Thyroid gland (tissue), 4 donors: ENCODE measurements around the gene ZNF587. TPM values are rescaled to one million over a fixed set of nuclear protein-coding genes. Genes with fewer than 3 reads are reported as not detected.
"Not testable (repeated sequence)": the region's sequence is repeated elsewhere in the genome, so short reads cannot be mapped to it uniquely, and the experiment has no call there.

ENCODE experiments used
- DNase-seq, 2 donors: peaks; one replicate each; pipeline ENCODE4 v3.0.0-alpha.2; 2019
- H3K27ac ChIP-seq, 3 donors: fragments of 200-600 bp; sonication (generic); 1 replicate in 2 of 3; 2 replicates in 1 of 3; pipeline ENCODE4 v1.5.1; 2016 to 2019; ENCODE audit warnings: mild to moderate bottlenecking in 1 of 3, moderate library complexity in 1 of 3
- H3K27me3 ChIP-seq: fragments of 200-600 bp; sonication (generic); one replicate; pipeline ENCODE4 v1.5.1; 2019
- H3K36me3 ChIP-seq, 2 donors: fragments of 200-600 bp; sonication (generic); one replicate each; pipeline ENCODE4 v1.5.1; 2016 to 2019
- H3K4me1 ChIP-seq, 2 donors: fragments of 200-600 bp; sonication (generic); one replicate each; pipeline ENCODE4 v1.5.1; 2017 to 2019
- H3K4me3 ChIP-seq, 3 donors: fragments of 200-600 bp; sonication (generic); replicated peaks in 1 of 3; 1 replicate in 2 of 3; 2 replicates in 1 of 3; pipeline ENCODE4 v1.5.1; 2016; ENCODE audit warnings: mild to moderate bottlenecking in 1 of 3
- H3K9me3 ChIP-seq: fragments of 200-600 bp; sonication (generic); one replicate; pipeline ENCODE4 v1.5.1; 2017
- CTCF ChIP-seq, 6 experiments: fragments of 200-600 bp in 3 of 6; fragments of 450-650 bp in 3 of 6; sonication (generic) in 3 of 6; IDR thresholded peaks; one replicate each; pipeline ENCODE4 v1.5.1; 2016 to 2019; ENCODE audit warnings: antibody characterized with exemption in 6 of 6, mild to moderate bottlenecking in 2 of 6, inconsistent platforms in 1 of 6, moderate library complexity in 1 of 6
- POLR2A ChIP-seq, 2 donors: fragments of 450-650 bp; IDR thresholded peaks; one replicate each; pipeline ENCODE4 v1.6.1; 2017; ENCODE audit warnings: antibody characterized with exemption in 2 of 2, mild to moderate bottlenecking in 2 of 2, moderate library complexity in 1 of 2
- WGBS, 2 donors: methylation state at CpG; one replicate each; pipeline ENCODE4 v1.1.5; 2017; 5-methylcytosine and 5-hydroxymethylcytosine counted together
- intact Hi-C: fragments of 100-400 bp; cut with DNase I; formaldehyde crosslinking; loops from one replicate; pipeline ENCODE4 v1.15.1; 2023
- total RNA-seq, 4 donors: library from RNA; depleted of rRNA; stranded (reverse); fragments of >200 nt; gene quantifications; one replicate each; pipeline ENCODE4 v1.2.3, GENCODE V29; 2016

The ZNF587 gene
- total RNA-seq, 4 donors from 2014 or later = 15.9 to 36.5 (median 24.4) TPM

GRCh38 chr19:57872450-57872849, 22.8 kb downstream of the ZNF587 start:
- H3K4me3 ChIP-seq = no peak overlapping the region
- no peak overlapping the region for H3K27ac ChIP-seq
- peaks cover 6 to 17% of the 10 kb centered on the region in 2 donors for H3K36me3 ChIP-seq
- no peaks in the 10 kb centered on the region for H3K27me3 ChIP-seq
- no peaks in the 10 kb centered on the region for H3K4me1 ChIP-seq
- H3K9me3 ChIP-seq = no peaks in the 10 kb centered on the region
- intact Hi-C loops = no loop called here
- no peak for DNase-seq
- TF ChIP-seq POLR2A (IDR thresholded peaks at IDR 0.05) = no peak
- no peak for TF ChIP-seq CTCF (IDR thresholded peaks at IDR 0.05)

- H3K4me1 ChIP-seq, H3K4me3 ChIP-seq, intact Hi-C loops, H3K9me3 ChIP-seq, DNase-seq, H3K36me3 ChIP-seq, H3K27me3 ChIP-seq, H3K27ac ChIP-seq: not testable (repeated sequence)
- WGBS, 2 donors = 94 to 97% methylated on average over 8 of the region's 8 CpGs
These were observed 24.5 kb downstream of the ZNF587 start for GRCh38 chr19:57873883-57874799.

GRCh38 chr19:57886046-57886445, 36.4 kb downstream of the ZNF587 start:
- intact Hi-C loops = no loop called here
- Histone ChIP-seq H3K27me3 (no peaks in the 10 kb centered on the region), H3K4me3 (no peak overlapping the region), H3K36me3 (no peaks in the 10 kb centered on the region), H3K9me3 (no peaks in the 10 kb centered on the region), H3K4me1 (peaks cover 5 to 9% of the 10 kb centered on the region in 2 donors), H3K27ac (no peak overlapping the region)
- TF ChIP-seq POLR2A (IDR thresholded peaks at IDR 0.05) = no peak
- TF ChIP-seq CTCF (IDR thresholded peaks at IDR 0.05) = no peak
- WGBS, 2 donors = 88 to 93% methylated on average over 3 of the region's 3 CpGs
- DNase-seq = no peak

- TF ChIP-seq CTCF (IDR thresholded peaks at IDR 0.05) (peak in 2 of 6 experiments; percentile 13 to 22), POLR2A (IDR thresholded peaks at IDR 0.05) (no peak)
- Histone ChIP-seq H3K27me3 (no peaks in the 10 kb centered on the region), H3K36me3 (no peaks in the 10 kb centered on the region), H3K4me1 (peaks cover 5 to 9% of the 10 kb centered on the region in 2 donors), H3K9me3 (no peaks in the 10 kb centered on the region), H3K4me3 (peak overlapping the region in 1 of 3 donors; percentile 83), H3K27ac (peak overlapping the region in 2 of 3 donors; percentile 9 to 45)
- 13 to 20% methylated on average over 6 of the region's 6 CpGs for whole genome bisulfite sequencing, 2 donors
- DNase-seq = peak; percentile 26 to 44
- intact Hi-C loops = no loop called here
These were observed 37.7 kb downstream of the ZNF587 start for GRCh38 chr19:57887195-57887941.

- Histone ChIP-seq H3K4me1 (peaks cover 5 to 9% of the 10 kb centered on the region in 2 donors), H3K9me3 (no peaks in the 10 kb centered on the region), H3K27me3 (no peaks in the 10 kb centered on the region), H3K4me3 (peak overlapping the region; percentile 52 to 86 (median 83)), H3K27ac (peak overlapping the region in 2 of 3 donors; percentile 54 to 80), H3K36me3 (no peaks in the 10 kb centered on the region)
- DNase-seq = no peak
- WGBS, 2 donors = 2 to 3% methylated on average over 8 of the region's 8 CpGs
- TF ChIP-seq CTCF (IDR thresholded peaks at IDR 0.05) = no peak
- no peak for TF ChIP-seq POLR2A (IDR thresholded peaks at IDR 0.05)
- intact Hi-C loops = no loop called here
These were observed 38.5 kb downstream of the ZNF587 start for GRCh38 chr19:57888107-57888559.
